Measurements from ENCODE around the gene RIMS1. TPM values are rescaled to one million over a fixed set of nuclear protein-coding genes. Genes with fewer than 3 reads are reported as not detected.

Gene RIMS1
- 1 to 10 TPM in 4 of 9 donors, under 1 TPM in 3, not detected in 2; 0.06 to 9.2 (median 2.2) TPM for total RNA-seq
- 1 to 10 TPM in 1 of 3 donors, under 1 TPM in 2; 0.27 to 2.0 (median 0.88) TPM for polyA plus RNA-seq
- long read RNA-seq, donor 1 = 0 reads
- long read RNA-seq, donor 2 = 0 reads
- long read RNA-seq, donor 3 = 0 reads
- long read RNA-seq, donor 4 = 0 reads
- long read RNA-seq, donor 5 = 0 reads
- long read RNA-seq, donor 6, partial matches to known transcripts = 0 of 1 reads
- long read RNA-seq, donor 6, other reads (novel, unspliced or antisense) = 1 of 1 reads
- long read RNA-seq, donor 7 = 0 reads
- long read RNA-seq, donor 8 = 0 reads
- long read RNA-seq, donor 9 = 0 reads
- long read RNA-seq, donor 10 = 0 reads

GRCh38 chr6:71886184-71887005 is at the start of gene RIMS1:
Gene RIMS1, plus strand, starts transcription at chr6:71886550. Its CDS starts 474 bp downstream, at chr6:71887024.
- TF ChIP-seq POLR2A (IDR thresholded peaks at IDR 0.05) (no peak), CTCF (IDR thresholded peaks at IDR 0.05) (peak in 2 of 6 experiments; percentile 15 to 21)
- peak in 3 of 7 donors; percentile 2 to 59 (median 16) for DNase-seq
- H3K27me3 ChIP-seq = peaks cover 2% of the 10 kb centered on the region
- H3K9me3 ChIP-seq (replicated peaks in 1 of 3) = no peaks in the 10 kb centered on the region
- peak within 1 kb of the TSS in 1 of 5 donors; percentile 26 for H3K27ac ChIP-seq
- peak within 1 kb of the TSS in 1 of 4 donors; percentile 49 for H3K4me3 ChIP-seq
- H3K4me1 ChIP-seq (replicated peaks in 1 of 2) = no peaks in the 10 kb centered on the region
- WGBS, 4 donors = 3 to 25% (median 3%) methylated on average over 4 to 70 of the region's 70 CpGs
- no peaks in the 10 kb centered on the region for H3K36me3 ChIP-seq (replicated peaks in 1 of 2)
- intact Hi-C loops (cut with DNase I) = no loop called here

- Histone ChIP-seq H3K27me3 (no peaks in the 10 kb centered on the region), H3K4me3 (no peak overlapping the region), H3K36me3 (replicated peaks in 1 of 2) (no peaks in the 10 kb centered on the region), H3K9me3 (replicated peaks in 1 of 3) (no peaks in the 10 kb centered on the region), H3K27ac (no peak overlapping the region), H3K4me1 (replicated peaks in 1 of 2) (no peaks in the 10 kb centered on the region)
- TF ChIP-seq CTCF (IDR thresholded peaks at IDR 0.05) (no peak), POLR2A (IDR thresholded peaks at IDR 0.05) (no peak)
- intact Hi-C loops (cut with DNase I) = no loop called here
- no peak for DNase-seq
- 57 to 69% (median 62%) methylated on average over 1 of the region's 1 CpG for WGBS, 4 donors
Measured at GRCh38 chr6:71851214-71851613, 35.1 kb upstream of the RIMS1 start.

- Histone ChIP-seq H3K4me3 (no peak overlapping the region), H3K9me3 (replicated peaks in 1 of 3) (no peaks in the 10 kb centered on the region), H3K4me1 (replicated peaks in 1 of 2) (no peaks in the 10 kb centered on the region), H3K36me3 (replicated peaks in 1 of 2) (no peaks in the 10 kb centered on the region), H3K27ac (no peak overlapping the region), H3K27me3 (no peaks in the 10 kb centered on the region)
- TF ChIP-seq CTCF (IDR thresholded peaks at IDR 0.05) = no peak
- no peak for TF ChIP-seq POLR2A (IDR thresholded peaks at IDR 0.05)
- 66 to 86% (median 77%) methylated on average over 3 of the region's 3 CpGs for WGBS, 4 donors
- intact Hi-C loops (cut with DNase I) = no loop called here
- DNase-seq = no peak
Measured at GRCh38 chr6:71852948-71853347, 33.4 kb upstream of the RIMS1 start.

GRCh38 chr6:71855406-71855805 is 30.9 kb upstream of the RIMS1 start:
- intact Hi-C loops (cut with DNase I) = no loop called here
- H3K27ac ChIP-seq = no peak overlapping the region
- H3K36me3 ChIP-seq (replicated peaks in 1 of 2) = no peaks in the 10 kb centered on the region
- no peak for DNase-seq
- H3K4me3 ChIP-seq = no peak overlapping the region
- no peaks in the 10 kb centered on the region for H3K27me3 ChIP-seq
- no peaks in the 10 kb centered on the region for H3K4me1 ChIP-seq (replicated peaks in 1 of 2)
- TF ChIP-seq POLR2A (IDR thresholded peaks at IDR 0.05) (no peak), CTCF (IDR thresholded peaks at IDR 0.05) (no peak)
- WGBS, 4 donors = 28 to 42% (median 38%) methylated on average over 3 of the region's 3 CpGs
- H3K9me3 ChIP-seq (replicated peaks in 1 of 3) = no peaks in the 10 kb centered on the region

All from adrenal gland (tissue), 19 donors.